Smooth muscle cell (in vitro differentiated cells): ENCODE results near the gene BUB1B. TPM values are rescaled to one million over a fixed set of nuclear protein-coding genes. Genes with fewer than 3 reads are reported as not detected.

Source experiments
- DNase-seq: peaks from one replicate; lab custom pipeline; 2025; ENCODE audit not compliant: unreplicated experiment; lab: John Stamatoyannopoulos, UW
- H2AFZ ChIP-seq: fragments of 200-600 bp; sonication (generic); 2 replicates; pipeline ENCODE4 v1.6.0; 2016; ENCODE audit warnings: antibody characterized with exemption, low read depth, mild to moderate bottlenecking
- H3F3A ChIP-seq: fragments of 200-600 bp; sonication (generic); 2 replicates; pipeline ENCODE4 v1.6.0; 2017; ENCODE audit warnings: antibody characterized with exemption, low read depth
- H3K27ac ChIP-seq: fragments of 200-600 bp; sonication (generic); 2 replicates; pipeline ENCODE4 v1.5.1; 2016; ENCODE audit warnings: low read depth, mild to moderate bottlenecking
- H3K27me3 ChIP-seq: fragments of 200-600 bp; sonication (generic); 2 replicates; pipeline ENCODE4 v1.6.1; 2016; ENCODE audit warnings: low read depth, mild to moderate bottlenecking
- H3K36me3 ChIP-seq: fragments of 200-600 bp; sonication (generic); 2 replicates; pipeline ENCODE4 v1.5.1; 2016; ENCODE audit warnings: low read depth
- H3K4me1 ChIP-seq: fragments of 200-600 bp; sonication (generic); 2 replicates; pipeline ENCODE4 v1.5.1; 2016; ENCODE audit warnings: low read depth
- H3K4me2 ChIP-seq: fragments of 200-600 bp; sonication (generic); 2 replicates; pipeline ENCODE4 v1.6.0; 2016; ENCODE audit warnings: mild to moderate bottlenecking
- H3K4me3 ChIP-seq: fragments of 200-600 bp; sonication (generic); 2 replicates; pipeline ENCODE4 v1.5.1; 2016; ENCODE audit warnings: mild to moderate bottlenecking
- H3K79me2 ChIP-seq: fragments of 200-600 bp; sonication (generic); 2 replicates; pipeline ENCODE4 v1.6.0; 2016; ENCODE audit warnings: low read depth, mild to moderate bottlenecking
- H3K9ac ChIP-seq: fragments of 200-600 bp; sonication (generic); 2 replicates; pipeline ENCODE4 v1.6.0; 2016; ENCODE audit warnings: low read depth
- H3K9me3 ChIP-seq: fragments of 200-600 bp; sonication (generic); replicated peaks from 2 replicates; pipeline ENCODE4 v1.5.1; 2016; ENCODE audit warnings: low read depth
- H4K20me1 ChIP-seq: fragments of 200-600 bp; sonication (generic); 2 replicates; pipeline ENCODE4 v1.6.0; 2016; ENCODE audit warnings: low read depth
- CTCF ChIP-seq: fragments of 200-600 bp; sonication (generic); IDR thresholded peaks from 2 replicates; pipeline ENCODE4 v1.5.1; 2017; ENCODE audit warnings: borderline replicate concordance, mild to moderate bottlenecking, antibody characterized with exemption; ENCODE audit not compliant: insufficient read depth, poor library complexity, severe bottlenecking
- WGBS: methylation state at CpG from one replicate; pipeline ENCODE4 v1.1.7; 2016; ENCODE audit warnings: low lambda C conversion rate; 5-methylcytosine and 5-hydroxymethylcytosine counted together
- polyA plus RNA-seq: library from polyadenylated mRNA; unstranded; fragments of >200 nt; fragmentation: Nextera tagmentation; extraction: Ambion mirVana; gene quantifications from 2 replicates; pipeline ENCODE4 v1.2.1, GENCODE V29; 2016
- total RNA-seq: library from RNA; depleted of rRNA; stranded (reverse); fragments of >200 nt; gene quantifications from 2 replicates; pipeline ENCODE4 v1.2.3, GENCODE V29; 2014

The BUB1B gene
- total and polyA plus RNA-seq, 2 experiments from 2014 or later, result 5.8 to 15.0 TPM

GRCh38 chr15:40265355-40265754 is 104.5 kb downstream of the BUB1B start:
- H3K4me2 ChIP-seq, result no peak overlapping the region
- no peak overlapping the region for H3K27ac ChIP-seq
- DNase-seq, result no peak
- WGBS, result 91% methylated on average over 8 of the region's 10 CpGs
- no peaks in the 10 kb centered on the region for H3F3A ChIP-seq
- H3K4me3 ChIP-seq, result no peak overlapping the region
- no peaks in the 10 kb centered on the region for H3K36me3 ChIP-seq
- no peak overlapping the region for H3K9ac ChIP-seq
- H3K9me3 ChIP-seq, result no peaks in the 10 kb centered on the region
- H3K27me3 ChIP-seq, result no peaks in the 10 kb centered on the region
- H3K79me2 ChIP-seq, result no peaks in the 10 kb centered on the region
- H2AFZ ChIP-seq, result no peak overlapping the region
- no peaks in the 10 kb centered on the region for H3K4me1 ChIP-seq
- no peak for TF ChIP-seq CTCF
- no peaks in the 10 kb centered on the region for H4K20me1 ChIP-seq

- Histone ChIP-seq H2AFZ (no peak overlapping the region), H3K9me3 (no peaks in the 10 kb centered on the region), H3K4me1 (no peaks in the 10 kb centered on the region), H3K79me2 (no peaks in the 10 kb centered on the region), H3K36me3 (no peaks in the 10 kb centered on the region), H3K27ac (no peak overlapping the region), H3K4me3 (no peak overlapping the region), H3K27me3 (no peaks in the 10 kb centered on the region), H4K20me1 (no peaks in the 10 kb centered on the region), H3F3A (no peaks in the 10 kb centered on the region), H3K4me2 (no peak overlapping the region), H3K9ac (no peak overlapping the region)
- no peak for TF ChIP-seq CTCF
- DNase-seq, result no peak
- 94% methylated on average over 20 of the region's 20 CpGs for WGBS
Observed at GRCh38 chr15:40265875-40266274, 105.0 kb downstream of the BUB1B start.

GRCh38 chr15:40266828-40267304 is 106.0 kb downstream of the BUB1B start:
- H3K4me2 ChIP-seq, result no peak overlapping the region
- no peaks in the 10 kb centered on the region for H3K9me3 ChIP-seq
- H3K27ac ChIP-seq, result peak overlapping the region; percentile 38
- no peaks in the 10 kb centered on the region for H3K36me3 ChIP-seq
- no peak for TF ChIP-seq CTCF
- WGBS, result 34% methylated on average over 7 of the region's 7 CpGs
- no peaks in the 10 kb centered on the region for H3K79me2 ChIP-seq
- no peak overlapping the region for H3K4me3 ChIP-seq
- H3K4me1 ChIP-seq, result no peaks in the 10 kb centered on the region
- H3F3A ChIP-seq, result no peaks in the 10 kb centered on the region
- H4K20me1 ChIP-seq, result no peaks in the 10 kb centered on the region
- H2AFZ ChIP-seq, result no peak overlapping the region
- DNase-seq, result peak; percentile 19
- no peak overlapping the region for H3K9ac ChIP-seq
- no peaks in the 10 kb centered on the region for H3K27me3 ChIP-seq

- Histone ChIP-seq H3K9ac (no peak overlapping the region), H3F3A (no peaks in the 10 kb centered on the region), H4K20me1 (no peaks in the 10 kb centered on the region), H3K4me2 (no peak overlapping the region), H3K4me1 (no peaks in the 10 kb centered on the region), H3K9me3 (no peaks in the 10 kb centered on the region), H3K79me2 (no peaks in the 10 kb centered on the region), H3K4me3 (no peak overlapping the region), H3K27ac (no peak overlapping the region), H3K27me3 (no peaks in the 10 kb centered on the region), H2AFZ (no peak overlapping the region), H3K36me3 (no peaks in the 10 kb centered on the region)
- no peak for TF ChIP-seq CTCF
- WGBS, result 88% methylated on average over 4 of the region's 4 CpGs
- DNase-seq, result no peak
Observed at GRCh38 chr15:40267670-40268069, 106.8 kb downstream of the BUB1B start.
